A549 (cell line): ENCODE results near the gene ZC3H13. TPM values are rescaled to one million over a fixed set of nuclear protein-coding genes. Genes with fewer than 3 reads are reported as not detected.
A peak's percentile ranks its signal among the peaks of the same experiment; 100 is the strongest.

Experiments
- ATAC-seq, 2 experiments: fragments of 200-7000 bp in 1 of 2; fragments of >200 bp in 1 of 2; cut with Nextera tagmentation in 1 of 2; cut with Tn5 transposase in 1 of 2; 3 replicates each; pipeline versions ENCODE4 v1.8.0 to v1.9.1; 2018 to 2020; ENCODE audit warnings: mild to moderate bottlenecking in 1 of 2, moderate library complexity in 1 of 2
- CTCF ChIA-PET: fragments of 300-600 bp; sonication (Branson Sonifier 250); formaldehyde crosslinking; extraction: SDS; loops from one replicate; lab custom pipeline; 2021; ENCODE audit warnings: antibody characterized with exemption, inconsistent platforms; lab: Yijun Ruan, JAX
- POLR2A ChIA-PET: fragments of 350-600 bp; formaldehyde crosslinking; extraction: SDS; loops from one replicate; lab custom pipeline; 2021; ENCODE audit warnings: antibody characterized with exemption, inconsistent platforms; lab: Yijun Ruan, JAX
- DNase-seq, 2 experiments: peaks; one replicate each; pipeline versions ENCODE4 v3.0.0 to v3.0.0-alpha.2; 2011 to 2016; ENCODE audit warnings: low read depth in 1 of 2, low spot score in 1 of 2
- FAIRE-seq: peaks from 2 replicates; lab custom pipeline; 2011; peaks lifted over from hg19 to GRCh38; lab: Jason Lieb, UNC
- H3K27ac ChIP-seq, 2 experiments: fragments of >200 bp; sonication (Bioruptor Twin); formaldehyde crosslinking; 3 replicates each; pipeline ENCODE4 v1.5.1; 2016 to 2017
- H3K4me1 ChIP-seq: fragments of >200 bp; sonication (Bioruptor Twin); formaldehyde crosslinking; 3 replicates; pipeline ENCODE4 v1.6.1; 2016
- H3K4me2 ChIP-seq: fragments of >200 bp; sonication (Bioruptor Twin); formaldehyde crosslinking; 3 replicates; pipeline ENCODE4 v1.6.1; 2016
- H3K4me3 ChIP-seq: fragments of >200 bp; sonication (Bioruptor Twin); formaldehyde crosslinking; 3 replicates; pipeline ENCODE4 v1.5.1; 2016
- H3K9me3 ChIP-seq: fragments of >200 bp; sonication (Bioruptor Twin); formaldehyde crosslinking; 3 replicates; pipeline ENCODE4 v1.6.1; 2016
- BHLHE40 ChIP-seq: IDR thresholded peaks from 2 replicates; pipeline ENCODE4 v1.6.1; 2012; ENCODE audit warnings: low read depth, low read length, inconsistent platforms
- CBX2 ChIP-seq: fragments of 200-600 bp; sonication (generic); IDR thresholded peaks from 2 replicates; pipeline ENCODE4 v1.6.1; 2016; ENCODE audit warnings: low read depth, mild to moderate bottlenecking, borderline replicate concordance
- CEBPB ChIP-seq, 2 experiments: fragments of >200 bp in 1 of 2; sonication (Bioruptor Twin) in 1 of 2; formaldehyde crosslinking in 1 of 2; IDR thresholded peaks; 2 replicates each; pipeline ENCODE4 v1.6.1; 2012 to 2016
- CHD2 ChIP-seq: fragments of 150-350 bp; IDR thresholded peaks from 2 replicates; pipeline ENCODE4 v1.6.1; 2014; ENCODE audit warnings: low read length; ENCODE audit not compliant: partially characterized antibody
- EP300 ChIP-seq, 2 experiments: fragments of >200 bp; sonication (Bioruptor Twin); formaldehyde crosslinking; IDR thresholded peaks; 2 replicates in 1 of 2; 3 replicates in 1 of 2; pipeline ENCODE4 v1.6.1; 2016 to 2017
- FOSB ChIP-seq: fragments of 250-450 bp; sonication (Bioruptor Pico); IDR thresholded peaks from 2 replicates; pipeline ENCODE4 v1.5.0; 2020; ENCODE audit warnings: mild to moderate bottlenecking, moderate library complexity
- HDAC2 ChIP-seq: fragments of 200-600 bp; sonication (generic); IDR thresholded peaks from 2 replicates; pipeline ENCODE4 v1.6.1; 2016
- HEYL ChIP-seq: fragments of 250-450 bp; sonication (Bioruptor Pico); IDR thresholded peaks from 2 replicates; pipeline ENCODE4 v1.8.0; 2021; ENCODE audit warnings: mild to moderate bottlenecking, moderate library complexity
- HOXB13 ChIP-seq: fragments of 250-450 bp; sonication (Bioruptor Pico); IDR thresholded peaks from 2 replicates; pipeline ENCODE4 v1.5.0; 2020; ENCODE audit warnings: low read depth, mild to moderate bottlenecking, moderate library complexity
- JUN ChIP-seq, 2 experiments: fragments of >200 bp; sonication (Bioruptor Twin); formaldehyde crosslinking; IDR thresholded peaks; 2 replicates in 1 of 2; 3 replicates in 1 of 2; pipeline ENCODE4 v1.6.1; 2016 to 2017
- JUNB ChIP-seq: fragments of >200 bp; sonication (Bioruptor Twin); formaldehyde crosslinking; IDR thresholded peaks from 2 replicates; pipeline ENCODE4 v1.6.1; 2016
- KDM1A ChIP-seq: fragments of 200-600 bp; sonication (generic); IDR thresholded peaks from 2 replicates; pipeline ENCODE4 v1.6.1; 2016; ENCODE audit warnings: low read depth, mild to moderate bottlenecking
- KDM5A ChIP-seq: fragments of 200-600 bp; sonication (generic); IDR thresholded peaks from 2 replicates; pipeline ENCODE4 v1.6.1; 2016; ENCODE audit warnings: antibody characterized with exemption, mild to moderate bottlenecking
- MAX ChIP-seq: IDR thresholded peaks from 2 replicates; pipeline ENCODE4 v1.6.1; 2012
- NFE2L2 ChIP-seq: fragments of 150-350 bp; conservative IDR thresholded peaks from 2 replicates; pipeline ENCODE4 v1.6.1; 2014; ENCODE audit warnings: low read length
- NR3C1 ChIP-seq: fragments of >200 bp; sonication (Bioruptor Twin); formaldehyde crosslinking; IDR thresholded peaks from 3 replicates; pipeline ENCODE4 v1.6.1; 2017
- POLR2AphosphoS2 ChIP-seq: conservative IDR thresholded peaks from 2 replicates; pipeline ENCODE4 v1.6.1; 2012; ENCODE audit warnings: low read length, improper control_type of control experiment, inconsistent platforms
- RARB ChIP-seq: fragments of 250-450 bp; sonication (Bioruptor Pico); IDR thresholded peaks from 2 replicates; pipeline ENCODE4 v1.8.0; 2021; ENCODE audit warnings: mild to moderate bottlenecking, moderate library complexity
- RCOR1 ChIP-seq: fragments of 150-350 bp; IDR thresholded peaks from 2 replicates; pipeline ENCODE4 v1.6.1; 2014; ENCODE audit warnings: antibody characterized with exemption, low read length, low read depth
- RNF2 ChIP-seq: fragments of 200-600 bp; sonication (generic); IDR thresholded peaks from 2 replicates; pipeline ENCODE4 v1.6.1; 2016; ENCODE audit warnings: low read depth, mild to moderate bottlenecking, antibody characterized with exemption, moderate library complexity, borderline replicate concordance
- SREBF2 ChIP-seq: fragments of 450-650 bp; IDR thresholded peaks from 2 replicates; pipeline ENCODE4 v1.6.1; 2014; ENCODE audit warnings: mild to moderate bottlenecking, moderate library complexity
- TP53 ChIP-seq: fragments of 250-450 bp; sonication (Bioruptor Pico); IDR thresholded peaks from 2 replicates; pipeline ENCODE4 v1.5.0; 2021; ENCODE audit warnings: mild to moderate bottlenecking, moderate library complexity
- USF2 ChIP-seq: fragments of 450-650 bp; IDR thresholded peaks from 2 replicates; pipeline ENCODE4 v1.6.1; 2014; ENCODE audit warnings: antibody characterized with exemption
- ZFP36 ChIP-seq: fragments of 450-650 bp; IDR thresholded peaks from 2 replicates; pipeline ENCODE4 v1.6.1; 2014; ENCODE audit warnings: borderline replicate concordance; ENCODE audit not compliant: partially characterized antibody
- ZNF302 ChIP-seq: fragments of 250-450 bp; sonication (Bioruptor Pico); IDR thresholded peaks from 2 replicates; pipeline ENCODE4 v1.9.0; 2021; ENCODE audit warnings: inconsistent platforms, mild to moderate bottlenecking, moderate library complexity
- ZSCAN20 ChIP-seq: fragments of 250-450 bp; sonication (Bioruptor Pico); IDR thresholded peaks from 2 replicates; pipeline ENCODE4 v1.8.0; 2022; ENCODE audit warnings: mild to moderate bottlenecking, moderate library complexity
- WGBS: methylation state at CpG from one replicate; pipeline ENCODE4 v1.1.6; 2017; ENCODE audit errors: missing lambda C conversion rate; 5-methylcytosine and 5-hydroxymethylcytosine counted together
- polyA plus RNA-seq, 4 experiments: library from polyadenylated mRNA; depleted of rRNA in 3 of 4; stranded (reverse); fragments of >200 nt; fragmentation: RNase III in 1 of 4; extraction: RNeasy Plus Mini Kit Qiagen cat#74134 plus additional on column Dnase treatment in 1 of 4; gene quantifications; 2 replicates in 3 of 4; 3 replicates in 1 of 4; pipeline ENCODE4 v1.2.3, GENCODE V29; 2011 to 2017
- TF ChIP-seq, protein P1 (sequence below): fragments of 200-600 bp; sonication (generic); IDR thresholded peaks from 2 replicates; pipeline ENCODE4 v1.6.1; 2016; ENCODE audit warnings: antibody characterized with exemption, mild to moderate bottlenecking, moderate library complexity
- TF ChIP-seq, protein P2 (sequence below): fragments of >200 bp; sonication (Bioruptor Twin); formaldehyde crosslinking; IDR thresholded peaks from 2 replicates; pipeline ENCODE4 v1.6.1; 2016

Gene ZC3H13
- polyA plus RNA-seq, 2 of the 4 experiments (the other 2 are of a cell fraction) = 9.5 to 17.5 TPM

DNA sequence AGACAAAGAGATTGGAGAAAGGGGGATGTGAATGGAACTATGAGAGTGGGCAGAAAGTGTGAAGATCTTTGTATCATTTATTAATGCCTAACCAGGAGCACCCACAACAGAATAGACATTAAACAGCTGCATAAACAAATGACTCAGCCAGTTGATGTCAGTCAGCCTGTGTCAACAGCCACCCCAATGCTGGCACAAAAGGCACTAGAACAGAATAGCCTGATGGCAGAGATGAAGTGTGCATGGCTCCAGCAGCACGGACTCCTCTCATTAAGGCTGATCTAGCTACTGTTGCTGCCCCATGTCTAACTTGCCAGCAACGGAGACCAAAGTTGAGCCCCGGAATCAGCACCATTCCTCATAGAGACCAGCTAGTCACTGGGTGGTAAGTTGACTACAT is 44.5 kb upstream of the ZC3H13 start:
- Histone ChIP-seq H3K4me2 (peak overlapping the region; percentile 53), H3K9me3 (no peaks in the 10 kb centered on the region), H3K27ac (peak overlapping the region in 1 of 2 experiments; percentile 46; a peak in 1 of 6 replicates), H3K4me1 (peaks cover 12% of the 10 kb centered on the region; the same call in 2 of the 3 replicates), H3K4me3 (no peak overlapping the region)
- ATAC-seq (peak in 1 of 2 experiments; percentile 46; a peak in 2 of 6 replicates), DNase-seq (peak in 1 of 2 experiments; percentile 11), FAIRE-seq (no peak)
- no peak for TF ChIP-seq ZFP36
- TF ChIP-seq MAX = 0 out of 2 replicates have a peak, but pooled peaks have one; percentile 20
- ChIA-PET CTCF (interaction anchor here (1.3 kb wide), 1 partner anchor 18 kb away, joined by 3 read pairs; no protein-coding TSS in a partner anchor), POLR2A (no interaction called here)
- WGBS = 26% methylated on average over 3 of the region's 3 CpGs

DNA sequence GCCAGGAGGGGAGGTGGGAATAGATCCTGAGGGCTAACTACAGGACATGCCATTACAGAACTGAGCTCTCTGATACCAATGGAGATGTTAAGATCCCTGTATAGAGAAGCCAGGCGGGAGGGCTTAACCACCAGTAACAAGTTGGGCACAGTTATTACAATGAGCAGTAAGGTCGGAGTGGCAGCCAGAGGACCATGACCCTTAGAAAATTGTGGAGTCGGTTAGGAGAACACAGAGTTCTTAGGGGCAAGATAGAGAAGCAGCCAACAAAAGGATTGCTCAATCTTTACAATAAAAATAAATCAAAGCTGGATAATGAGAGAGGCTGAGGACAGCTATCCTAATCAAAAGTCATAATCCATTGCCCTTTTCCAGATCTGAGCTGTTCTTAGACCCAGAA is 41.9 kb upstream of the ZC3H13 start:
- Histone ChIP-seq H3K9me3 (no peaks in the 10 kb centered on the region), H3K27ac (no peak overlapping the region), H3K4me1 (peaks cover 12% of the 10 kb centered on the region; the same call in 2 of the 3 replicates), H3K4me3 (no peak overlapping the region), H3K4me2 (no peak overlapping the region)
- ChIA-PET CTCF (no interaction called here), POLR2A (no interaction called here)
- TF ChIP-seq USF2 = no peak
- TF ChIP-seq ZFP36 = no peak
- TF ChIP-seq CEBPB (IDR thresholded peaks at IDR 0.05) = no peak
- no peak for TF ChIP-seq FOSB
- no peak for TF ChIP-seq HEYL (CRISPR knock-in tag)
- no peak for TF ChIP-seq CBX2
- TF ChIP-seq NR3C1 = no peak
- no peak for TF ChIP-seq HOXB13 (CRISPR knock-in tag)
- no peak for TF ChIP-seq RNF2
- TF ChIP-seq CHD2 = no peak
- TF ChIP-seq BHLHE40 = no peak
- TF ChIP-seq EP300 (IDR thresholded peaks at IDR 0.05) = no peak
- TF ChIP-seq SREBF2 = no peak
- no peak for TF ChIP-seq ZSCAN20 (CRISPR knock-in tag)
- TF ChIP-seq ZNF302 (CRISPR knock-in tag) = no peak
- TF ChIP-seq RCOR1 = no peak
- WGBS = 68% methylated on average over 3 of the region's 3 CpGs
- no peak for DNase-seq
- FAIRE-seq = no peak
- ATAC-seq = no peak

DNA sequence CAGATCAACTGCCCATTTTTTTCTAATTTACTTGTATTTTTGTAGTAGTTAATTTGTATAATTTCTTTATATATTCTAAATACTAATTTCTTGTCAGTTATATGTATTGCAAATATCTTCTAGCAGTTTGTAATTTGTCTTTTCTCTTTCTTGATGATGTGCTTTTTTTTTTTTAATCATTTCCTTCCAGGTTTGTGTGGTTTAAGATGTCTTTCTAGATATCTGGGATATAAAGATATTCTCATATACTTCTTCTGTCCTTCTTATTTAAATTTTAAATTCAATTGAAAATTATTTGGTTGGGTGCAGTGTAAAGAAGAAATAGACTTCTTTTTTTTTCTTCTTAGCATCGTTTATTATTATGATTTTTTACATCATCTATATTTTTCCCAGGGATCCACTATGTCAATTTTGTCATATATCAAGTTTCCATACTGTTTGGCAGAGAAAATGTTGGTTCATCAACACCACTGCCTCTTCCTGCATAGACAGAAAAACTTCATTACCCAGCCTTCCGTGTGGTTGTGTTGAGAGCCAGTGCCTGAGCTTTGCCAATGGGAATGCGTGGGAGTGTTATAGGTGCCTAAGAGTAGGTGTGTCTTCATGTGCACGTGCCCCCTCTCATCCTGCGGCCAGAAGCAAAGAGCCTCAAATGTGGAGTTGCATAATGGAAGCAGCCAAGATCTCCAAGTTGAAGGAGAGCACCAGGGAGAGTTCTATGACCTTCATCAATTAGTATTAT is 36.4 kb upstream of the ZC3H13 start:
- no peaks in the 10 kb centered on the region for H3K9me3 ChIP-seq
- no peak for TF ChIP-seq RARB (CRISPR knock-in tag)
- TF ChIP-seq KDM5A = no peak
- no peak for TF ChIP-seq KDM1A
- no peak for TF ChIP-seq ZSCAN20 (CRISPR knock-in tag)
- TF ChIP-seq, protein P1, sequence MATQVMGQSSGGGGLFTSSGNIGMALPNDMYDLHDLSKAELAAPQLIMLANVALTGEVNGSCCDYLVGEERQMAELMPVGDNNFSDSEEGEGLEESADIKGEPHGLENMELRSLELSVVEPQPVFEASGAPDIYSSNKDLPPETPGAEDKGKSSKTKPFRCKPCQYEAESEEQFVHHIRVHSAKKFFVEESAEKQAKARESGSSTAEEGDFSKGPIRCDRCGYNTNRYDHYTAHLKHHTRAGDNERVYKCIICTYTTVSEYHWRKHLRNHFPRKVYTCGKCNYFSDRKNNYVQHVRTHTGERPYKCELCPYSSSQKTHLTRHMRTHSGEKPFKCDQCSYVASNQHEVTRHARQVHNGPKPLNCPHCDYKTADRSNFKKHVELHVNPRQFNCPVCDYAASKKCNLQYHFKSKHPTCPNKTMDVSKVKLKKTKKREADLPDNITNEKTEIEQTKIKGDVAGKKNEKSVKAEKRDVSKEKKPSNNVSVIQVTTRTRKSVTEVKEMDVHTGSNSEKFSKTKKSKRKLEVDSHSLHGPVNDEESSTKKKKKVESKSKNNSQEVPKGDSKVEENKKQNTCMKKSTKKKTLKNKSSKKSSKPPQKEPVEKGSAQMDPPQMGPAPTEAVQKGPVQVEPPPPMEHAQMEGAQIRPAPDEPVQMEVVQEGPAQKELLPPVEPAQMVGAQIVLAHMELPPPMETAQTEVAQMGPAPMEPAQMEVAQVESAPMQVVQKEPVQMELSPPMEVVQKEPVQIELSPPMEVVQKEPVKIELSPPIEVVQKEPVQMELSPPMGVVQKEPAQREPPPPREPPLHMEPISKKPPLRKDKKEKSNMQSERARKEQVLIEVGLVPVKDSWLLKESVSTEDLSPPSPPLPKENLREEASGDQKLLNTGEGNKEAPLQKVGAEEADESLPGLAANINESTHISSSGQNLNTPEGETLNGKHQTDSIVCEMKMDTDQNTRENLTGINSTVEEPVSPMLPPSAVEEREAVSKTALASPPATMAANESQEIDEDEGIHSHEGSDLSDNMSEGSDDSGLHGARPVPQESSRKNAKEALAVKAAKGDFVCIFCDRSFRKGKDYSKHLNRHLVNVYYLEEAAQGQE = no peak
- no peak for TF ChIP-seq POLR2AphosphoS2
- no peak for TF ChIP-seq ZNF302 (CRISPR knock-in tag)
- TF ChIP-seq JUN (IDR thresholded peaks at IDR 0.05) = no peak
- no peak for TF ChIP-seq CHD2
- no peak for TF ChIP-seq HOXB13 (CRISPR knock-in tag)
- TF ChIP-seq EP300 (IDR thresholded peaks at IDR 0.05) = no peak
- TF ChIP-seq, protein P2, sequence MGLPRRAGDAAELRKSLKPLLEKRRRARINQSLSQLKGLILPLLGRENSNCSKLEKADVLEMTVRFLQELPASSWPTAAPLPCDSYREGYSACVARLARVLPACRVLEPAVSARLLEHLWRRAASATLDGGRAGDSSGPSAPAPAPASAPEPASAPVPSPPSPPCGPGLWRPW = no peak
- TF ChIP-seq HDAC2 = no peak
- TF ChIP-seq RCOR1 = no peak
- TF ChIP-seq NFE2L2 = no peak
- TF ChIP-seq JUNB = no peak
- no peak for TF ChIP-seq TP53
- POLR2A ChIA-PET = no interaction called here
- H3K4me1 ChIP-seq = no peaks in the 10 kb centered on the region
- 67% methylated on average over 5 of the region's 5 CpGs for WGBS
- CTCF ChIA-PET = no interaction called here
- FAIRE-seq (no peak), DNase-seq (no peak), ATAC-seq (no peak)
- no peak overlapping the region for H3K4me3 ChIP-seq
- H3K4me2 ChIP-seq = no peak overlapping the region
- H3K27ac ChIP-seq = no peak overlapping the region
